Mucosa of descending colon (tissue), 3 donors: ENCODE results near the gene SMKR1. TPM values are rescaled to one million over a fixed set of nuclear protein-coding genes. Genes with fewer than 3 reads are reported as not detected.

Source experiments
- ATAC-seq: fragments of 200-7000 bp; cut with Tn5 transposase; one replicate; pipeline ENCODE4 v1.9.1; 2020; ENCODE audit warnings: mild to moderate bottlenecking, moderate library complexity
- DNase-seq, 3 donors: peaks; one replicate each; pipeline ENCODE4 v3.0.0-alpha.2; 2020
- H3K36me3 ChIP-seq: fragments of 200-600 bp; one replicate; pipeline ENCODE4 v1.8.0; 2021; ENCODE audit warnings: low read depth, mild to moderate bottlenecking
- H3K4me1 ChIP-seq: fragments of 200-600 bp; one replicate; pipeline ENCODE4 v1.8.0; 2021; ENCODE audit warnings: low read depth, mild to moderate bottlenecking
- H3K4me3 ChIP-seq: fragments of 200-600 bp; one replicate; pipeline ENCODE4 v1.8.0; 2021; ENCODE audit warnings: mild to moderate bottlenecking
- H3K9me3 ChIP-seq: fragments of 200-600 bp; one replicate; pipeline ENCODE4 v1.8.0; 2021; ENCODE audit warnings: mild to moderate bottlenecking
- CTCF ChIP-seq: fragments of 200-600 bp; IDR thresholded peaks from one replicate; pipeline ENCODE4 v1.8.0; 2022; ENCODE audit warnings: antibody characterized with exemption, mild to moderate bottlenecking
- intact Hi-C, 2 donors: fragments of 100-400 bp; cut with DNase I in 1 of 2; cut with micrococcal nuclease in 1 of 2; formaldehyde crosslinking; loops; one replicate each; pipeline versions ENCODE4 v1.11.0 to v1.11.1; 2022; cut with DNase I, micrococcal nuclease
- total RNA-seq, 3 donors: library from RNA; stranded (reverse); fragmentation: NEBNext Ultra II Directional in 2 of 3; extraction: Animal tissue kit (Norgen Biotek cat#: 25700) in 2 of 3; gene quantifications; one replicate each; pipeline versions ENCODE4 v1.2.1 to v1.2.4, GENCODE V29; 2021 to 2023
- donor health status: DM: no; HTN: no; CAD: no; lungs with moderate emphysema.
- donor health status: DM: no; HTN: no; CAD: no.
- donor health status: DM: no; HTN: yes; CAD: no.

The SMKR1 gene
- total RNA-seq, 3 donors from 2014 or later: not detected

DNA sequence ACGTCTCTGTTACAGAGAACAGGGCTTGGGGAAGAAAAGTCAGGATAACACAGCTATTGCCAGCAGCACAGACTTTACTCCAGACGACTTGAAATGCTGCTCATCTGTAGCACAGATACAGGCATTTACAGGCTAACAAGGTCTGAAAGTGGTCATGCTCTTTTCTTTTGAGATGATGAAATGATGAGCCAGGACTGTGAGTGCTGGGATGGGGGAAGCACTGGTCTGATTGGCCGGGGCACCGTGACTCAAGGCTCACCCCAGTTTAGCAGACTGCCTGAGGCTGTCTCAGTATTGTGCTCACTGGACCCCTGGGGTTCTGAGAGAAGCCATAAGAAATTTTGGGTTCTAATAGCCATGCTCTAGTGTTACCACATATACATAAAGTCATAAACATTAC lies 12.4 kb downstream of the SMKR1 start:
- DNase-seq: no peak
- no peak for TF ChIP-seq CTCF
- Histone ChIP-seq H3K4me1 (no peaks in the 10 kb centered on the region), H3K4me3 (no peak overlapping the region), H3K9me3 (no peaks in the 10 kb centered on the region), H3K36me3 (no peaks in the 10 kb centered on the region)
- ATAC-seq: no peak
- intact Hi-C loops: no loop called here

DNA sequence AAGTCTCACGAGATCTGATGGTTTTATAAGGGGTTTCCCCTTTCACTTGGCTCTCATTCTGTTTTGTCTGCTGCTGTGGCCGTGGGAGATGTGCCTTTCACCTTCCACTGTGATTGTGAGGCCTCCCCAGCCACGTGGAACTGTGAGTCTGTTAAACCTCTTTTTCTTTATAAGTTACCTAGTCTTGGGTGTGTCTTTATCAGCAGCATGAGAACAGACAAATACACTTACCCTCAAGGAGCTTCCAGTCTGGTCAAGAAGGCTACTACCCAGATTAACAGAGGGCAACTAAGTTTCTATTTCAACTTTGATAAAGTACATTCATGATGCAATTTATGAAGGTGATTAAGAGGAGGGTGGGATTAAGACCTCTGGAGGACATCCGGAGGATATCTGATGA lies 13.1 kb downstream of the SMKR1 start:
- Histone ChIP-seq H3K4me1 (no peaks in the 10 kb centered on the region), H3K4me3 (no peak overlapping the region), H3K36me3 (no peaks in the 10 kb centered on the region), H3K9me3 (no peaks in the 10 kb centered on the region)
- DNase-seq (no peak), ATAC-seq (no peak)
- intact Hi-C loops: no loop called here
- TF ChIP-seq CTCF: no peak

- Histone ChIP-seq H3K4me1 (no peaks in the 10 kb centered on the region), H3K4me3 (no peak overlapping the region), H3K36me3 (no peaks in the 10 kb centered on the region), H3K9me3 (no peaks in the 10 kb centered on the region)
- ATAC-seq (no peak), DNase-seq (no peak)
- intact Hi-C loops: no loop called here
- TF ChIP-seq CTCF: no peak
Measured at GRCh38 chr7:129517931-129518330, 15.6 kb downstream of the SMKR1 start.

DNA sequence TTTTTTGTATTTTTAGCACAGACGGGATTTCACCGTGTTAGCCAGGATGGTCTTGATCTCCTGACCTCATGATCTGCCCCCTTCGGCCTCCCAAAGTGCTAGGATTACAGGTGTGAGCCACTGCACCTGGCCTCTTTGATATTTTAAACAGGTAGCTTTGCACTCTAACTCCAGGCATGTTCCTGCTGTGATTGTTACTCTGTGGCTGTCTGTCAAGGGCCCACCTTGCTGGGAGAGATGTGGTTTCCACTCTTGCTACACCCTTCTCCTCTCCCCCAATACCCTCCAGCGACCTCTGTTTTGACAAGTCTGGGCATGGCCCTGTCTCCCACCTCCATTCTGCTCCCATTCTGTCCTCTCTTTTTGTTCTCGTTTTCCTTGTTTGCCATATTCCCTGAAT lies 17.1 kb downstream of the SMKR1 start:
- no peak overlapping the region for H3K4me3 ChIP-seq
- no peaks in the 10 kb centered on the region for H3K36me3 ChIP-seq
- DNase-seq (no peak), ATAC-seq (no peak)
- H3K9me3 ChIP-seq: no peaks in the 10 kb centered on the region
- no peak for TF ChIP-seq CTCF
- H3K4me1 ChIP-seq: no peaks in the 10 kb centered on the region
- intact Hi-C loops: no loop called here

- no peak overlapping the region for H3K4me3 ChIP-seq
- no peaks in the 10 kb centered on the region for H3K36me3 ChIP-seq
- TF ChIP-seq CTCF: no peak
- no peak for ATAC-seq
- no peaks in the 10 kb centered on the region for H3K4me1 ChIP-seq
- intact Hi-C loops: no loop called here
- H3K9me3 ChIP-seq: no peaks in the 10 kb centered on the region
- no peak for DNase-seq
Measured at GRCh38 chr7:129522088-129522970, 20.0 kb downstream of the SMKR1 start.

GRCh38 chr7:129522971-129523340 lies 20.6 kb downstream of the SMKR1 start:
- TF ChIP-seq CTCF: no peak
- DNase-seq (no peak), ATAC-seq (no peak)
- Histone ChIP-seq H3K4me3 (no peak overlapping the region), H3K4me1 (no peaks in the 10 kb centered on the region), H3K36me3 (no peaks in the 10 kb centered on the region), H3K9me3 (no peaks in the 10 kb centered on the region)
- intact Hi-C loops: no loop called here
